GM06990 (cell line): ENCODE data around the gene NECTIN4.

ENCODE experiments used
- DNase-seq: peaks from one replicate; pipeline ENCODE4 v3.0.0-alpha.2; 2011; ENCODE audit not compliant: insufficient read length; ENCODE audit errors: extremely low read depth
- H3K27me3 ChIP-seq: replicated peaks from 2 replicates; pipeline ENCODE4 v1.6.0; 2011; ENCODE audit warnings: low read length; ENCODE audit not compliant: control insufficient read depth, insufficient read depth
- H3K36me3 ChIP-seq: 2 replicates; pipeline ENCODE4 v1.5.1; 2011; ENCODE audit warnings: low read length; ENCODE audit not compliant: control insufficient read depth, insufficient read depth
- H3K4me3 ChIP-seq: replicated peaks from 2 replicates; pipeline ENCODE4 v1.5.1; 2011; ENCODE audit warnings: low read depth, mild to moderate bottlenecking, control low read depth, low read length
- CTCF ChIP-seq: IDR thresholded peaks from 2 replicates; pipeline ENCODE4 v1.5.1; 2011; ENCODE audit warnings: low read length, control low read depth, mild to moderate bottlenecking, inconsistent platforms; ENCODE audit not compliant: insufficient read depth, poor library complexity, severe bottlenecking

NECTIN4 gene

GRCh38 chr1:161115132-161115711 is 25.9 kb upstream of the NECTIN4 start:
- TF ChIP-seq CTCF: no peak
- peaks cover 6% of the 10 kb centered on the region for H3K36me3 ChIP-seq
- DNase-seq: no peak
- no peak overlapping the region for H3K4me3 ChIP-seq
- no peaks in the 10 kb centered on the region for H3K27me3 ChIP-seq

GRCh38 chr1:161114556-161114955 is 25.2 kb upstream of the NECTIN4 start:
- H3K4me3 ChIP-seq: no peak overlapping the region
- peaks cover 4% of the 10 kb centered on the region for H3K36me3 ChIP-seq
- no peak for DNase-seq
- TF ChIP-seq CTCF: no peak
- no peaks in the 10 kb centered on the region for H3K27me3 ChIP-seq

GRCh38 chr1:161113915-161114314 is 24.6 kb upstream of the NECTIN4 start:
- Histone ChIP-seq H3K36me3 (peaks cover 3% of the 10 kb centered on the region), H3K27me3 (no peaks in the 10 kb centered on the region), H3K4me3 (no peak overlapping the region)
- no peak for TF ChIP-seq CTCF
- no peak for DNase-seq

GRCh38 chr1:161111527-161111926 is 22.2 kb upstream of the NECTIN4 start:
- no peak for DNase-seq
- Histone ChIP-seq H3K27me3 (no peaks in the 10 kb centered on the region), H3K36me3 (peaks cover 3% of the 10 kb centered on the region), H3K4me3 (no peak overlapping the region)
- TF ChIP-seq CTCF: no peak

- H3K27me3 ChIP-seq: no peaks in the 10 kb centered on the region
- H3K36me3 ChIP-seq: peaks cover 3% of the 10 kb centered on the region
- no peak overlapping the region for H3K4me3 ChIP-seq
- DNase-seq: no peak
- no peak for TF ChIP-seq CTCF
These were observed 21.8 kb upstream of the NECTIN4 start for GRCh38 chr1:161111117-161111516.

GRCh38 chr1:161106431-161106830 is 17.1 kb upstream of the NECTIN4 start:
- DNase-seq: no peak
- H3K4me3 ChIP-seq: no peak overlapping the region
- peaks cover 7% of the 10 kb centered on the region for H3K36me3 ChIP-seq
- no peak for TF ChIP-seq CTCF
- H3K27me3 ChIP-seq: no peaks in the 10 kb centered on the region
